GM21825 (cell line): ENCODE results near the gene TAPT1.
A peak's percentile ranks its signal among the peaks of the same experiment; 100 is the strongest.

ENCODE experiments used
- ATAC-seq: cut with Tn5 transposase; IDR thresholded peaks from one replicate; pipeline ENCODE4 v1.9.1; 2021; ENCODE audit warnings: mild to moderate bottlenecking, moderate library complexity; ENCODE audit not compliant: unreplicated experiment

Gene TAPT1

GRCh38 chr4:16250661-16251365, 24.5 kb upstream of the TAPT1 start:
- no peak for ATAC-seq

GRCh38 chr4:16248605-16249004, 22.3 kb upstream of the TAPT1 start:
- ATAC-seq = no peak

DNA sequence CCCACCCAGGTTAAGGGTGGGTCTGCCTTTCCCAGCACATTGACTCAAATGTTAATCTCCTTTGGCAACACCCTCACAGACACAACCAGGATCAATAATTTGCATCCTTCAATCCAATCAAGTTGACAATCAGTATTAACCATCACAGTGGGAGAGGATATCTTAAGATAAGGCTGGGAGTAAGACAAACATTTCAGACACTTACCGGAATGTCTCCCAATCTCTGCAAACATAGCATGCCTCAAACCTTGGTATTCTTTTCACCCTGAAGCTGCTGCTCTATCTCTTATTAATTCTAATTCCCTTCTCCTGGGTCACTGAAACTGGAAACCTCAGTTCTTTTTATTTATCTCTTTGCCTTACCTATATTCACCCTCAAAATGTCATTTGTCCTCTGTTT, 19.0 kb upstream of the TAPT1 start:
- no peak for ATAC-seq

DNA sequence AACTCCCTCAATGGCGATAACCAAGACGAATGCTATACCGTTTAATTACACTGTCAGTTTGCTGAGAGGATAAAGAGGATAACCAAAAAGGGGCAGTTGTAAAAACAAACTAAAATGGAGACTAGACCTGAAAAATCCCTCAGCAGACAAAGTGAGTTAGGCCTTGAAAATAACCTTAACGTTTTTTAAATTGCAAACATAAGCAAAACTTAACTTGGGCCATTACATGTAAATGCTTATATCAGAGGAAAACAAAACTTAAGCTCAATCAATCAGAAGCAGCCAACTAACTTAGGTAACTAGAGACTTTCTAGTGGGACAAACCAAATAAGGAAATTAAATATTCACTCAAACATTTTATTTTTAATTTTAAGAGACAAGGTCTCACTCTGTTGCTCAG, 17.0 kb upstream of the TAPT1 start:
- ATAC-seq = no peak

- ATAC-seq = no peak
These were observed 14.0 kb upstream of the TAPT1 start for GRCh38 chr4:16240300-16240699.

- no peak for ATAC-seq
These were observed 12.8 kb upstream of the TAPT1 start for GRCh38 chr4:16239086-16239485.

DNA sequence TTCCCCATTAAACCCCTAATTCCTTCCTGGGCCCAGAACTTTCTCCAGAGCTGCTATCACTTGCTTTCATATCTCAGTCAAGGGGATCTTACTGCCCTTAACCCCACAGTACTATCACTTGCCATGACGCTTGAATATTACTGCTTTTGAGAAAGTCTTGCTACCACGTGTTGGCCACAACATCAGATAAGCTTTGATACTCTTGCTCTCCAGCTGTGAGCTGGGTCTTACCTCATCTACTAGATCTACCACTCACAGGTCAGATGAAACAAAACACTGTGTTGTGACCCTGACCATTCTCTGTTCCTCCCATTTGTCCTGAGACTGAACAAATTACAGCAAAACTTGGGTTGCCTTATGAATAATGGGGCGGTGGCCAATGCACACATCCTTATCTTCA, 12.1 kb upstream of the TAPT1 start:
- no peak for ATAC-seq

DNA sequence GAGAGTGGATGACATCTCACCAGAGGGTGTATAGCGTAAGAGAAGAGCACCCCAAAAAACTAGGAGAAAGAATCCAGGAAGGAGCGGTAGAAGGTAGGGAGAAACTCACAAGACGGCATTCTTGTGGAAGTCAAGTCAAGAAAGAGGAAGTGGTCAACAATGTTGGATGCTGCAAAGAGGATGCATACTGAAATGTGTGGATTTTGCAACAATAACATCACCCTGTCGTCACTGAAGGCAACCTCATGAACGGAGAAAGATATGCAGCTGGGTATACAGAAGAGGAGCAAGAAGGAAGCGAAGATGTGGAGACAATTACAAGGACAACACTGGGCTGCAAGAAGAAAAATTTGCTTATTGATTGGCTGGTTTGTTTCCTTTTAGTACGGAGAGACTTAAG, 11.4 kb upstream of the TAPT1 start:
- no peak for ATAC-seq

GRCh38 chr4:16236402-16237023, 10.2 kb upstream of the TAPT1 start:
- no peak for ATAC-seq

- ATAC-seq = no peak
These were observed 8.9 kb upstream of the TAPT1 start for GRCh38 chr4:16235209-16235608.

DNA sequence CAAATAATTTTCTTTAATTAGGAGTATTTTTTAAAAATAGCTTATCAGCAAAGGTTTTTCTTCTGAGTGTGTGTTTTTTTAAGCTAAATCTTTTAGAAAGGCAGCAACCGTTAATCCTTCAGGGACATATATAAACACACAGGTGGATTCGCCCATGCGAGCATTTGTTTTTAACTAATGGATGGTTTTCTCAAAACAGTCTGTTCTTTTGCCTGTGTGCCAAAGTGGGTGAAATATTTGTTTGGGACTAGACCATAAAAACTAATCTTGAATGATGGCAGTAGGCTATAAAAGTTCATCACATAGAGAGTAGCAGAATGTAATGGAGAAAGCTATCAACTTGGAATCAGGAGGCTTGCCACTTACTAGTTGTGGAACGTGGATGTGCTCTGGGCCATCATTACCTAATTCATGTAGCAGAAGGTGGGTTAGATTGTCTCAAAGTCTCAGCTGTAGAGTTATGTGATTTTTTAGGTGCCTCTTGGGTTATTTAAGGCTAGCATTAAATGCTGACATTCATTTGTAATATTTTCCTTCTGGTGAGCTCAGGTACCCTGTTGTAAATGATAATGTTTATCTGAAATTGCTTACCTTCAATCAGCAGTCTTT, 7.4 kb upstream of the TAPT1 start:
- no peak for ATAC-seq

- ATAC-seq = no peak
These were observed 5.4 kb upstream of the TAPT1 start for GRCh38 chr4:16231570-16232245.

GRCh38 chr4:16230308-16230707, 4.0 kb upstream of the TAPT1 start:
- ATAC-seq = no peak

GRCh38 chr4:16229604-16230003, 3.3 kb upstream of the TAPT1 start:
- no peak for ATAC-seq

- ATAC-seq = no peak
These were observed 1.2 kb upstream of the TAPT1 start for GRCh38 chr4:16227462-16227868.

DNA sequence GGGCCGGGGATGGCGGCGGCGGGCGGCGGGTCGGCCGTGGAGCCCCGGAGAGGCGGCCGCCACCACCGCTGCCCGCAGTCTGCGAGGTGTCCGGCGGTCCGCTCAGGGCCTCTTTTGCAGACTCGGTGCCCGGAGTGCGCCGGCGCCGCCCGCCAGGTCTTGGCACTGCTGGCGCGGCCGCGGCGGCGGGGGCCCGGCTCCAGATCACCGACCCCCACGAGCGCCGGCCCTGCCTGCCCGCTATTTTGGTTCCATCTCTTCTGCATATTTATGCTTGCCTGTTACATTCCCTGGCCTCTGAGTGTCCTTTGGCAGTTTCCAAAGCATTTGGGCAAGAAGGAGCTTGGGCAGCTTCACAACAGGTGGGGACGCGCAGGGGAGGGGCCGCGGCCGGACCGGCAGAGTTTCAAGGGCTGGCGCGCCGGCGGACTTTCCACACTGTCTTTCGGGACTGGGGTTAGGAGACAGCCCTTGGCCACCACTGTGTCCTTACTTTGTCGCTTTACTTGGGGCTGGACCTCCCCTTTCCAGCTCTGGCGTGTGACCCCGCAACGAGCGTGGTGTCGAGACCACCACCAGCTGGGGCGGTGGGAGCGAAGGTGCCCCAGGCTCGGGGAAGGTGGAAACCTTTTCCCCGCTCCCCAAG, 668 bp upstream of the TAPT1 start:
- peak; percentile 43 for ATAC-seq

DNA sequence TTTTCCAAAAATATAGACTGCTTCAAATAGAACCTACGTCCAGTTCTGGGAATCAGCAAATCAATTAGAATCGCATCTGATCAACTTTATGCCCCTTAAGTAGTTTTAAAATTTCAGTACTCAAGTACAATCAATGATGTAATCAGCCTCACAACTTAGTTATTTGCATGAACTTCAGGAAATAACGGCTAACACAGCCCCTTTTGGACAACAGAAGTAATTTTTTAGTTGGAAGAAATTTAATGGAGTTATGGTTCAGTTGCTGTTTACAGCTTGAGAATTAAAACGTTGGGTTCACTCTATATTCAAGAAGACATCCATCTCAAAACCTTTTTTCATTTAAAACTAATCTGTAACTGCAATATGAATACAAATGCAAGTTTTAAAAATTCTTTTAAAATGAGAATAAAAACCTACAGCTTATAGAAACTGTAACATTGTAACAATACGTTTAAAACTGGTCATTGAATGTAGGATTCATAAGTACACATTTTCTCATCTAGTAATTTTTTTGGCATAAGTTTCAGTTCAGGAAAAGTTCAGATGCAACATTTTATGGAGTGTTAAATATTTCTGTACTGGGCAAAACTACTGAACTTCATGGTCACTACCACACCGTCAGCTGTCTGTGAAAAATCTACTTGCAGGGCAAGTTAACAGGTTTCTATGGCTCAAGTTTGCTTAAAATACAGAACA, 956 bp downstream of the TAPT1 start:
- no peak for ATAC-seq

- no peak for ATAC-seq
These were observed 1.8 kb downstream of the TAPT1 start for GRCh38 chr4:16224264-16225166.

- ATAC-seq = no peak
These were observed 3.2 kb downstream of the TAPT1 start for GRCh38 chr4:16222957-16223527.
